ENCODE results near the gene BMS1.
"Not testable (repeated sequence)": the region's sequence is repeated elsewhere in the genome, so short reads cannot be mapped to it uniquely, and the experiment has no call there.

The BMS1 gene

DNA sequence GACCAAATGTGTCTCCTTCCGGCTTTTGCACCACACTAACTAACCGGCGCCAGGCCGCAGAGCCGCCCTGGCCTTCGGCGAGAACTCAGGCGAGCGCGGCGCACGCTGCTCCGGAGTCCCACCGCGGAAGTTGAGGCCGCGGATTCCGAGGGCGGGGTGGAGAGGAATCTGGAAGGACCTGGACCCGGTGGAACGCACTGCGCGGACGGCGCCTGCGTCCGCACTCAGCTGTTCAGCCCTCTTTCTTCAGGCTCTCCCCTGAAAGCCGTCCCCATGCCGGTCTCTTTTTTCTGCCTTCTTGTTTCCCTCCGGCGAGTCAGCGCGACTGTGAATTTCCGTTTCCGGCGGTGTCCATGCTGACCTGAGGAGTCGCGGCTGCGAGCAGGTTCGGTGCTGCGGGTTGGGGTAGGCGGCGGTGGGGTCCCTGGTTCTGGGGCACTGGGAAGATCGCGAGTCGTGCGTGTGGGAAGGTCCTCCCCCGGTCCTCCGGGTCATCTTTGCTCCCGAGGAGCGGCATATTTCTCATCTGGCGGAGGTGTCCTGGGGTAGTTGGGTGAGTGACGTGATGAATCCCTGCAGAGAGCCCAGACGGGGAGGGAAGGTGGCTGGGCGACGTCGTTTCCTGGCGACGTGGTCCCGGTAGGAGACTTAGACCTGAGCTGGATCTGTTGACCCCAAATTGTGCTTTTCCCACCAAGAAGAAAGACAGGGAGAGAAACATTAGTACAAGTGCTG, at the start of gene BMS1:
Gene BMS1, plus strand, starts transcription at position 350 of the 735 bp plus-strand sequence. CDS start 1,600 bp downstream, outside the sequence.
- DNase-seq = peak; percentile 80

DNA sequence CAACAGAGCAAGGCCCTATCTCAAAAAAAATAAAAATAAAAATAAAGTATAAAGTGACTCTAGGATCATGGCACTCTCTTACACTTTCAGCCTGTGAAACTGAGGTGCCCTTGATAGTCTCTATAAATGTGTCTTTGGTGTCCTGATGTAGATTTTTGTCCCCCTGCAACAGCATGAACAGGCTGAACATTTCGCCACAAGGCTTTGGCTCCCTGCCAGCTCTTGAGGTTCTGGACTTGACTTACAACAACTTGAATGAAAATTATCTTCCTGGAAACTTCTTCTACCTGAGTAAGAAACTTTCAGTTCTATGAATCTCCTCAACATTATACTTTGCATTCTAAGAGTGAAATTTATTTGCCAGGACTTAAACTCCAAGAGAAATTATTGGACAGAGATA, 48.1 kb upstream of the BMS1 start:
- no peak for DNase-seq

GRCh38 chr10:42738679-42739078, 43.9 kb upstream of the BMS1 start:
- no peak for DNase-seq

GRCh38 chr10:42741536-42741935, 41.1 kb upstream of the BMS1 start:
- not testable (repeated sequence) for DNase-seq

DNA sequence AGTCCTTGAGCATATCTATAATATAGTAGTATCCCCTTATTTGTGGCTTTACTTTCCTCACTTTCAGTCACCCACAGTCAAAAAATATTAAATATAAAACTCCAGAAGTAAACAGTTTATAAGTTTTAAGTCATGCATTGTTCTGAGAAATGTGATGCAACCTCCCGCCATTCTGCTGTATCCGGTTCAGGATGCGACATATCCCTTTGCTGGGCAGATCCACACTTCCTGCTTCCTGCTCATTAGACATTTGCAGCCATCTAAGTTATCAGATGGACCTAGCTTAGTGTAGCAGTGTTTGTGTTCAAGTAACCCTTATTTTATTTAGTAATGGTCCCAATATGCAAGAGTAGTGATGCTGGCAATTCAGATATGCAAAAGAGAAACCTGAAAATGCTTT, 38.9 kb upstream of the BMS1 start:
- no peak for DNase-seq

DNA sequence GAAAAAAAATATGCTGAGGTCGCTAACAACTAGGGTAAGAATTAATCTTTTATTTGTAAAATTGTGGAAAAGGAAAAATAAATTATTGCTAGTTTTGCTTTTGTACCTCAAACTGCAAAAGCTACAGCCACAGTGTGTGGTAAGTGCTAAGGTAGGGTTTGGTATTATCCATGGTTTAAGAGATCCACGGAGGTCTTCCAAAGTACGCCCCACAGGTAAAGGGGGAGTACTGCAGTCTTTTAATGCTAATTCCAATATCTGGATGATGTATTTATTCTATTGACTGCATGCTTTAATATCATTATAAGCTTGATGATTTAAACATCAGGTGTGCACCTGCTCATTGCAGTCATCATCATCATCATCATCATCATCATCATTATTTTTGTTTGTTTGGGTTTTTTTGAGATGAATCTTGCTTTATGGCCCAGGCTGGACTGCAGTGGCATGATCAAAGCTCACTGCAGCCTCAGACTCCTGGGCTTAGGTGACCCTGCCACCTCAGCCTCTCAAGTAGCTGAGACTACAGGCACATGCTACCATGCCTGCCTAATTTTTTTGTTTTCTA, 38.4 kb upstream of the BMS1 start:
- no peak for DNase-seq

- DNase-seq = peak; percentile 48
Observed at GRCh38 chr10:42753126-42753506, 29.5 kb upstream of the BMS1 start.

- DNase-seq = no peak
Observed at GRCh38 chr10:42753507-42754154, 29.0 kb upstream of the BMS1 start.

DNA sequence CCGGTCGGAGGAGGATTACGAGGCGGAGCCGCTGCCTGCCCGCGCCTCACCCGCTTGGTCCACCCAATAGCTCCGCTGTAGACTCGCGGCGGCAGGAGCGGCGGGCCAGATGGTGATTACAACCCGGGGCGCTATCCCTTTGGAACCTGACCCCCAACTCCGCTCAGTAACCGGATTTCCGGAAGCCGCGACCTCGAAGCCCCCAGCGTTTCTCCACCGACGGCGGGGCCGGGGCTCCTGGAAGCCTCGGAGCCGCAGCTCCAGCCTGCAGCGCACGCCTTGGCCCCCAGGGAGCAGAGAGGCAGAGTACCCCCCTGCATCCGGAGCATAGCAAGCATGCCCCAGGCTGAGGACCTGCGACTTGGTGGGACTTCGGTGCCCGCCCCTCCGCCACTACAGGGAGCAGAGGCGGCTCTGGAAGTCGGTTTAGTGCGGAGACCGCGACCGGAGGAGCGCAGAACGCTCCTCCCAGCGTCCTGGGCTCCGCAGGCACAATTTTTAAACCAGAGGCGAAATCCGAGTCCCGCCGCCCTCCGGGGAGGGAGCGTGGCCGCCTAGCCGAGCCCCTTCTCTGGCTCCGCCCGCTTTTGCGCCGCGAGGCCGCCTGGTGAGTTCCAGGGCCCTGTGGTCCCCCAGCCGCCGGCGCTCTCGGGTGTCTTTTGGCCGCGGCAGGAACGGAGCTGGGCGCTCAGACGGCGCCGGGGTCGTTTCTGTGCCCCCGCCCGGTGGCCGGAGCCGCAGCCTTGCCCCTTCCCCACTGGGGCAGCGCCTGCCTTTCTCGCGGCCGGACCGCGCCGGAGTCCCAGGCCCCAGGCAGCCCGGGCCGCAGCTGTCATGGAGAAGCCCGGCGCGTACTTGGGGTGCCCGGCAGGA, 28.2 kb upstream of the BMS1 start:
- no peak for DNase-seq

GRCh38 chr10:42755028-42755451, 27.6 kb upstream of the BMS1 start:
- DNase-seq = no peak

DNA sequence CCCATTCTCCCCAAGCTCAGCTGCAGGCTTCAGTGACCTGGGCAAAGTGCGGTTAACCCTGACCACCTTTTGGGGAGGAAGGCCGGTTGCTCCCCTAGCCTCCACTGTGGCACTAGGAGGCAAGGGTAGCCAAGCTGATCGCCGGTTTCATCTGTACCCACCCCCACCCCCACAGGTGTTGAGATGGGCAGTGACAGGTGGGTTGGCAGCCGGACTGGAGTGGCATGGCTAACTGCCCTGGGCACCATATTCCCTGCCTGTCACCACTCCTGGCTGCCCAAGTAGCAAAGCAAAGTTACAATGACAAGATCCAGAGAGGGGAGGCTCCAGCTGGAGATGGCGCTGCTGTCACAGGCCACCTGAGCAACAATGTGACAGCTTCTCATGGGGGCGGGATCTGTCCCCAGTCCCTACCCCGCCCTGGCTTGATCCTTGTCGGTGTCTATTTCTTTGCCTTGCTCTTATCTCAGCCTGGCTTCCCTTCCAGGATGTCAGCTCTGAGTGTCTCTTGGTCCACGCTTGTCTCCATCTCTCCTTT, 27.0 kb upstream of the BMS1 start:
- DNase-seq = no peak

DNA sequence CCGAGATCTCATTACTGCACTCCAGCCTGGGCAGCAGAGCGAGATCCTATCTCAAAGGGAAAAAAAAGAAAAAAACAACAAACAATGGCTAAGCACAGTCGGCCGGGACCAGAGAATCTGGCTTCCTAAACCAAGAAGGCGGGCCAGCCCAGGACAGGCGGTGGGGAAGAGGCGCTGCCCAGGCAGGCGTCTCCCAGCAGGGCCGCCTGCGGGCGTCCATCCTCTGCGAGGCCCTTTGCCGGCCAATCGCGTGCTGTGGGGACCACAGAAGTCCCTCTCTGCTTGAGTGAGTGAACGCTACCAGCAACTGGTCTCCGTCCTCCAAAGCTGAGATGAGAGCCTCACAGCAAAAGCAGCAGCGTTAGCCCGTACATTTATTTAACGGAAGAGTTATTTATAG, 14.7 kb upstream of the BMS1 start:
- no peak for DNase-seq

DNA sequence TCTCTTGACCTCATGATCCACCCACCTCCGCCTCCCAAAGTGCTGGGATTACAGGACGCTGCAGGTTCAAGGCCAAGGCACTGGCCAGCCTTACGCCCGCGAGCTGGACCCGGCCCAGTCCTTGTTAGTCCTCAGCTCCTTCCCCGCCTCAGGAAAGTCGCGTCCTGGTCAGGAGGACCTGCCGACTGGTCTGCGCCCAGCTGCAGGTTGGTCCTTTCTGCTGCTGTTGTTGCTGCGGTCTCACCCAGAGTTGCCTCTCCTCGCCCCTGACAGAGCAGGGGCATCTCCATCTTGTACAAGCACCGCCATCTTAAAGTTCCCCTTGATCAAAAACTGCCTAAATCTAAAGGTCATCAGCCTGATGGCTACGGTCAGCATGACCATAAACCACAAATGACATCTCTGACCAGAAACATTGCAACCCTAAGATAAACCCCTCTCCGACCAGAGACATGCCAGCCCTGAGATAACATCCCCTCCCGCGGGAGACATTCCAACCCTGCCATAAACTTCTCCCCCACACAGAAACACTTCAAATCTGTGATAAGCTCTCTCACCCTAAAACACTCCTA, 13.9 kb upstream of the BMS1 start:
- no peak for DNase-seq

- DNase-seq = no peak
Observed at GRCh38 chr10:42769173-42769572, 13.4 kb upstream of the BMS1 start.

- DNase-seq = no peak
Observed at GRCh38 chr10:42769673-42770072, 12.9 kb upstream of the BMS1 start.

GRCh38 chr10:42776681-42777080, 5.9 kb upstream of the BMS1 start:
- DNase-seq = no peak

GRCh38 chr10:42780456-42780855, 2.1 kb upstream of the BMS1 start:
- DNase-seq = no peak

GRCh38 chr10:42781893-42782445, 626 bp upstream of the BMS1 start:
- no peak for DNase-seq

DNA sequence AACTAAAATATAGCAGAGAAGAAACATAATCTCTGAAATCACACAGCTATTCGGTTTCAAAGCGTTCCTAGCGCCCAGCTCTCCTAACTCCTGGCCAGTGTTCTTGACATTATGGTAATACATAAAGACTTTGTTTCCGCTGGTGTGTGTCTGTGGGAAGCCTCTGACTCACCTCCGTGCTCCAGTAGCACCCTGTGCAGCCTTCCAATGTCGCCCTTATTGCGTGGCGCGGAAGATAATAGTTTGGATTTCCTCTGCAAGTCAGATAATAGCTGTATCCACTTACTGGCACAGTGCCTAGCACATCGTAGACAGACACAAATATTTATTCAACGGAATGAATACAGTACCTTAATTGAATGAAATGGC, 570 bp downstream of the BMS1 start:
- DNase-seq = no peak

DNA sequence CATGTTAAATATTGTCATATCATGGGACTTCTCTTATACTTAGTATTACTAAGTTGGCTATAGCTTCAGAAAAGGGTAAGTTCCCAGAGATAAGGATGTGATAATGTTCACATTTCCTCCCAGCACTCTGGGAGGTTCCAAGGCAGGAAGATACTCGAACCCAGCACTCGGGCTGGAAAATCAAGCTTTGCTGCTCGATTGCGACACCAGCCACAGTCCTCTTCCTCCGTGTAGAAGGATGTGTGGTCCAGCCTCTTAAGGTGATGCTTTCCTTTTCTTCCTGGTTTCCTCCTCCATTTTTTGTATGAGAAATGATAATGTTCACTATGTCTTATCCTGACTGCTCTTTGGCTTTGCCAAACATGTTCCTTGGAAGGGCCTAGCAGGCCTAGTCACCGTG, 3.2 kb downstream of the BMS1 start:
- DNase-seq = no peak

- DNase-seq = no peak
Observed at GRCh38 chr10:42790835-42791234, 8.2 kb downstream of the BMS1 start.

DNA sequence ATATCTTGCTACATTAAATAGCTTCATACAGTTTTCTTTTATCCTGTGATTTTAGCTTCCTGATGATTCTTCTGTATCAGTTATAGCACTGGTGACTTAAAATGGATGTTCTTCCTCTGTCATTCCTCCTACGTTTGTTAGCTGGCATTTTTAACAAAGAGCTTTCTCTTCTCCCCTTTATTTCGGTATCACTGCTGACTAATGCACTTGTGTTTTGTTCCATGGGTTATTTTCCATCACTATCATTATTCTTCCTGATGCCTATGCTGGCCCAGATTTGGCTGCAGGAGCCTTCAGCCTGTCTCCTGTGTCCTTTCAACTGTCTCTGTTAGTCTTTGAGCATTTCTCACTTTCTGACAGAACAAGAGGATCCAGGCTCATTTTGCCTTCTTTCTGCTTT, 13.1 kb downstream of the BMS1 start:
- no peak for DNase-seq

All from activated CD4-positive, alpha-beta T cell treated with anti-CD3 and anti-CD28 coated beads for 1 hour (primary cell).